Measurements from ENCODE around the gene AGGF1.

GRCh38 chr5:77016962-77017361, 13.2 kb upstream of the AGGF1 start:
- TF ChIP-seq CTCF (IDR thresholded peaks at IDR 0.05) (no peak), POLR2A (IDR thresholded peaks at IDR 0.05) (no peak)

Data from adrenal gland (tissue), 5 donors.